HG03039 (cell line): Measurements from ENCODE around the gene GLRA3.
"Not testable (repeated sequence)": the region's sequence is repeated elsewhere in the genome, so short reads cannot be mapped to it uniquely, and the experiment has no call there.

ENCODE experiments used
- ATAC-seq: cut with Tn5 transposase; IDR thresholded peaks from one replicate; pipeline ENCODE4 v1.9.1; 2021; ENCODE audit warnings: mild to moderate bottlenecking, moderate library complexity; ENCODE audit not compliant: unreplicated experiment

The GLRA3 gene

DNA sequence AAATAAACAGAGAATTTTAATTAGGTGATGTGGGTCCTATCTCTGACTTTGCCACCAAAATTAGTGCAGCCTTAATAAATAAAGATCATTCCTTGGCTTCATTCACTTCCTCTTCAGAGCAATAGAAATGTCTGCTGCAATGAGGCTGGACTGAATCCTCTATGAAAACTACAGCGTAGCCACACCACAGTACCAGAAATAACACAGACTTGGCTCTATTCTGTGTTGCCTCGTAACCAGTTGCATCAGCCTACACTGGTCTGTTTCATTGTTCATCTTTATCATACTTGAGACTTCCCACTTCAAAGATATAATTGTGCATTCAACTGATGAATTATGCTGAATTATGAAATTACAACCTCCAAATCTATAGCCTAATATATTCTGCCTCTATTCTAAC is 15.8 kb downstream of the GLRA3 start:
- no peak for ATAC-seq

DNA sequence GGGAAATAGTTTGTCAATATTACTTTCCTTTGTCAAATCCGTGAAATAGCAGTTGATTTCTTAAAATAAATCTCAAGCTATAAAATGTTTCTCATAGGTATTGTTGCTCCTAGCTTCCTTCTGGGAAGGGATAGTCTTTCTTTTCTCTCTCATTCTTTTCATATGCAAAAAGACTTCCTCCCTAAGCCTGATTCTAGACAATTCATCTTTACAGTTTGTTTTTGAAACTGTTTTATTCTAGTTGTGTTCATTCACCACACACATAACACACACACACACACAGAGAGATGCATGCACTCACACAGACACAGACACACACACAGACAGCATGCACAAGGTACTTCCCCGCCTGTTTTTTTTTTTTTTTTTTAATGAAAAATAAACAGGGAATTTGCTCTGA is 18.2 kb downstream of the GLRA3 start:
- no peak for ATAC-seq

DNA sequence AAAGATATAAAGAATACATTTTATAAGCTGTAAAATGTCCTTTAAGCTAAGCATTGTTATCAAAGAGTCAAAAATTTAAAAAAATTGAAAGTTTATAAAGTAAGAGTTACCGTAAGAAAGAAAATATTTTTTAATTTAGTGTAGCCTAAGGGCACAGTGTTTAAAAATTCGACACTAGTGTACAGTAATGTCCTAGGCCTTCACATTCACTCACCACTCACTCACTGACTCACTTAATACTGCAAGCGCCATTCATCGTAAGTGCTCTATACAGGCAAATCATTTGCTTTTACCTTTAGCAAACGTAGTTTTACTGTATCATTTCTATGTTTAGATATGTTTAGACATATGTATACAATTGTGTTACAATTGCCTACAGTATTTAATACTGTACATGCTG is 20.2 kb downstream of the GLRA3 start:
- ATAC-seq, result no peak

DNA sequence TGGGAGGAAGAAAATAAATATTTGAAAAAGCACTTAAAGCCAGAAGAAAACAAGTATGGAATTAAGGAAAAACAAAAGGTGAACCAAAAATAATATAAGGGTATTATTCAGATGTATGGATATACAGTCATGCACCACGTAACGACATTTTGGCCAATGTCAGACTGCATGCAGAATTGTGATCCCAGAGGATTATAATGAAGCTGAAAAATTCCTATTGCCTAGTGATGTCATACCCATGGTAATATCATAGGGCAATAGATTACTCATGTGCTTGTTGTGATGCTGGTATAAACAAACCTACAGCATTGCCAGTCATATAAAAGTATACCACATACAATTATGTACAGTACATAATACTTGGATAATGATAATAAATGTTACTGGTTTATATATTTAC is 20.9 kb downstream of the GLRA3 start:
- ATAC-seq, result no peak

DNA sequence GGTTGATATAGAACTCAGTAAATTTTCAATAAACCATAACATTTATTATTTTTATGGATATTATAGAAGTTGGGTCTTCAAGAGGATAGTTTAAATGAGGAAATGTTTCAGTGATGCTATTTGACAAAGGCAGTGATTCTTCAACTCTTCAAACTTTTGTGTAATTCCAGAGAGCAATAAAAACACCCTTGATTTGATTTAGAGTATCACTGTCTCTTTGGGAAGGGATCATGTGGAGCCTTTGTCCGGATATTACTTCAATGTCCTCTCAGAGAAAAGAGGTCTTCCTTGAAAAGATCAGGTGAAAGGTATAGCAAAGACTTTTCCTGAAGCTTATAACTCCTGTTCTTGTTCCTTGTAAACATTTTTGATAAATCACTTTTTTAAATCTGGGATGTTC is 23.3 kb downstream of the GLRA3 start:
- ATAC-seq, result no peak

DNA sequence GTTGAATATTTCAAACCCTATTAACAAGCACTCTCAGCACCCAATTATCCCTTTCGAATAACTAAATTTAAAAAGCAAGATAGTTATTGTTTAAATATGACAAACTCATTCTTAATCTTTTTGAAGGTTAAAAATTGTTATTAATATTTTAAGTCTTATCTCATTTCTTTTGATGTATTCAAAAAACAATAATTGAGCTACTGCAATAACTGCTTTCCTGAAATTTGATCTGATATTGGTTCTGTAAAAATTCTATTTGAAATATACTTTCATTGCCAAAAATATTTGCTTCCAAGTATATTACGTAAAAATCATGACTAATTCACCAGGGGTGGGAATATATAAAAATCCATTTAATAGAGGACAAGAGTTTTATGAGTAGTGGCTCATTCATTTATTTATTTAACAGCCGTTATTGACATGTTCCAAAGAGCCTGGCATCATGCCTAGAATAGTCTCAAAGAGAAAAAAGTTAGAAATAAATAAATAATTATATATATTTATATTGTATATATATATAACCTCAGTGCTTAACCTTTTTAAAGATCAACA is 34.4 kb downstream of the GLRA3 start:
- no peak for ATAC-seq

DNA sequence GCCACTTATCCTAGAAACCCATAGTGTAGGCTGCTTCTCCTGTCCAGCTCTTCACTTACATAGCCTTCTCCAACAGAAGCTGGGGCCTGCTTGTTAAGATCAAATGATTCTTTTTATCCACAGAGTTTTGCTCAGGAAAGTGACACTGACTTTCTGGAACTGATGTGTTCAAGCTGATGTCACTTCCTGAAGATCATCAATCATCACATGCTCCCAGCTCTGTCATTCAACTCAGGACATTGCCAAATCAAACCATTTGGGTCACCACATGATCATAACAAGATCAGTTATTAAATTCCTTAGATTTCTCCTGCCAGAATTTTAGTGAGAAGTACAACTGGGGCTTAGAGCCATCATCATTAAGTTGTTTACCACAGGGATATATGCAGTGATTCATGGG is 39.4 kb downstream of the GLRA3 start:
- ATAC-seq, result no peak

DNA sequence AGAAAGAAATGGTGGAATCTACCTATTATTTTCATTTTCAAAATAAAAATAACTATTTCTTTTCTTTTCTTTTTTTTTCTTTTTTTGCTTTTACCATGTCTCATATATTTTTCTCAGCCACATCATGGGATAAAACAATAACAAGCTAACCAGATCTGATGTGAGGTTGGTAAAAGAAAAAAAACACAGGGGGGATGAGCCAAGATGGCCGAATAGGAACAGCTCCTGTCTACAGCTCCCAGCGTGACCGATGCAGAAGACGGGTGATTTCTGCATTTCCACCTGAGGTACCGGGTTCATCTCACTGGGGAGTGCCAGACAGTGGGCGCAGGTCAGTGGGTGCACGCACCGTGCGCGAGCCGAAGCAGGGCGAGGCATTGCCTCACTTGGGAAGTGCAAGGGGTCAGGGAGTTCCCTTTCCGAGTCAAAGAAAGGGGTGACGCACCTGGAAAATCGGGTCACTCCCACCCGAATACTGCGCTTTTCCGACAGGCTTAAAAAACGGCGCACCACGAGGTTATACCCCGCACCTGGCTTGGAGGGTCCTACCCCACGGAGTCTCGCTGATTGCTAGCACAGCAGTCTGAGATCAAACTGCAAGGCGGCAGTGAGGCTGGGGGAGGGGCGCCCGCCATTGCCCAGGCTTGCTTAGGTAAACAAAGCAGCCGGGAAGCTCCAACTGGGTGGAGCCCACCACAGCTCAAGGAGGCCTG is 50.6 kb downstream of the GLRA3 start:
- not testable (repeated sequence) for ATAC-seq

DNA sequence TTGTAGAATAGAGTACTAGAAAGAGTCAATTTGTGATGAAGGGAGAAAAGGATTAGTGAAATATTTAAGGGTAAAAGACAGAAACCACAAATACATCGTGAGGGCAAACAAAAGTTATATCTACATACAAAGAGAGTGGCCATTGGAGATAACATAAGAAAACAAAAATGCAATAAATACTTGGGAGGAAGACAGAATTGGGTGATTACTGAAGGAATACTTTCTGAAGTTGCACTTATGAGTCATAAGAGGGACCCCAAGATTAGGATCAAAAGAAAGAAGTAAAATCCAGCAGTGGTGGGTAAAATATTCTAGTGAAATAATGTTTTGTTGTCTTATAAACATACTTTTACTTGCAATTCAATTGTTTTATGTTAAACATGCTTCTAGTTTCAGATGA is 53.7 kb downstream of the GLRA3 start:
- no peak for ATAC-seq

DNA sequence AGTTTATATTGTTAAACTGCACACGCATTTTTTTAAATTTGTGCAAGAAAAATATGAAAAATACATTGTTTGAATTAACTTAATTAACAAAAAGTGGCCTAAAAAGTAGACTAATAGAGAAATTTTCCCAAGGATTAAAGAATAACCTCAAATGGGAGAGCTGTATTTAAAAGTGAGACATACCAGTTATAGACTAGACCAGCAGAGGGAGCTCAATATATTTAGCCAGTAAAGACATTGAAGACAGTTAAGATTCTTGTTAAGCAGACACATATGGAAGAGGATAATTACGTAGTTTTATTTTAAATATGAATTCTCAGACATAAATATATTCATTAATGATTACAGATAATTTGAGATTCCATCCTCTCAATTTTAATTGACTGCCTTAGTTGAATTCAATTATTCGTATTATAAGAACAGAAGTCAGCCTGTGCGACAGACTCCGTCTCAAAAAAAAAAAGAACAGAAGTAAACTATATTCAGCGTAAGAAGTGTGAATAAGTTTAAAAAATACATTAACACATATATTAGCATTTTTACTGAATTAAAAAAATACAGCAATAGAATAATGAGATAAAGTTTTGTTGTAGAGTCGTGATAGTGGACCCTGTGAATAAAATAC is 64.8 kb downstream of the GLRA3 start:
- no peak for ATAC-seq

DNA sequence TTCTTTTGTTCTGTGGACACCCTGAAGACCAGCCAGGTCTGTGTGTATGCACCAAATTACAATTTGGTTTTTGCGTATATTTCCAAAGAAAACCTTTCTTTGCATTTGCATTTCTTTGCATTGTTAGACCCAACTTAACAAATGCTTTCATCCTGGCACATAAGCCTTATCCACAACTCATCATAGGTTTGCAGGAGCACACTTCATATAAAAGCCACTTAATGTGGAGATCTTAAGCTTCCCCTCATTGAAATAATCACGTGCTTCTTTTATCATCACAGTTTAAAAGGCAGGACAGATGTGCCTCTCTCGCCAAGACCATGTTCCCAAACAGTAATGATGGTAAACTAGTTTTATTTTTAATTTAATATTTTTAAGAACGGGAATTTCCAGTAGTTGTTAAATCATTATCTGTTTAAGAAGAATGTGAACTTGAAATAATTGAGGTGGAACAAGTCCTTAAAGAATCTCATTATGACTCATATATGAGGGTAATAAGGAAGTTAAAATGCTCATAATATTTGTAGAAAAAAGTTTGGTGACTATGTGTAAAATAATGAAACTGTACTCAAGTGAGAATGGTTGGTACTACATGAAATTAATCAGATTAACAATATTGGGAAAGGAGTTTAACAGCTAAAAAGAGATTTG is 65.5 kb downstream of the GLRA3 start:
- no peak for ATAC-seq

DNA sequence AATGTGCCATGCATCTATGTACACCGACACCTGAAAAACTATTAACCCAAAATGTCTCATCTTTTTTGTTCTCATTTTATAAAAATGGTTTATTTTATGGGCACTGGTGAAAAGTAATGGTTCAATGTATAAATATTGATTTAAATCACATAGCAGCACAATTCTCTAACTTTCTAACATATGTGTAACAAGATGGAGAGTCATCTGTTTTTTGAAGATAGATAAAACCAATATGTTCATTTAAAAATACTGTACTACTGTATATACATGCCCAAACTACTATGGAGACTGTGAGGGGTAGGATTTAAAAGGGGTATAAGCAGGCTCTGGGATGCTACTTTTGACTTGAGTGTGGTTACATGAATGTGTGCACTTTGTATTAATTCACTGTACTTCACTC is 67.6 kb downstream of the GLRA3 start:
- ATAC-seq, result no peak

DNA sequence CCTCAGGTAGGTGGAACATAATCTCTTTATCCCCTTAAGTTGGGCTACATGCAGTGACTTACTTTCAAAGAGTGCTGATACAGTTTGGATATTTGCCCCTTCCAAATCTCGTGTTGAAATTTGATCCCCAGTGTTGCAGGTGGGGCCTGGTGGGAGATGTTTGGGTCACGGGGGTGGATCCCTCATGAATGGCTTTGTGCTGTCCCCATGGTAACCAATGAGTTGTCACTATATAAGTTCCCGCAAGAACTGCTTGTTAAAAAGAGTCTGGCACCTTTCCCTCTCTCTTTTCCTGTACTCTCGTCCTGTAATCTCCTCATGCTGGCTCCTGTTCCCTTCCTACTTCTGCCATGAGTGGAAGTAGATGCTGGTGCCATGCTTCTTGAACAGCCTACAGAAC is 71.3 kb downstream of the GLRA3 start:
- no peak for ATAC-seq

DNA sequence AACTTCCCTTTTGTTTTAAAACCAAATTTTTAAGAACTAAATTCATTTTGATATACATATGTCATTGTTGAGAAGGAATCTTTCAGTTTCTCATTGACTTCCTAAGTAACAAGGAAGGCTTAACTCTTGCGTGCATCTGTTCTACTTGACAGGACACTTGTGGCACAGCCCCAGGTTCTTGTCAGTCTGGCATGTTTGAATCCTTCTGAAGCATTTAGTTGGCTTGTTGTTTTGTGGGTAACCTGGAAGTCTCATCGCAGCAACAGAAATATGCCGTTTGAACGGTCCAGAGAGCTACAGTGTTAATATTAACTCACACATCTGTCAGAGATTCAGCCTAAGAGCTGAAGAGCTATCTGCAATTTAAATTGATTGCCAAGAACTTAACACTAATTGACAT is 76.0 kb downstream of the GLRA3 start:
- no peak for ATAC-seq

DNA sequence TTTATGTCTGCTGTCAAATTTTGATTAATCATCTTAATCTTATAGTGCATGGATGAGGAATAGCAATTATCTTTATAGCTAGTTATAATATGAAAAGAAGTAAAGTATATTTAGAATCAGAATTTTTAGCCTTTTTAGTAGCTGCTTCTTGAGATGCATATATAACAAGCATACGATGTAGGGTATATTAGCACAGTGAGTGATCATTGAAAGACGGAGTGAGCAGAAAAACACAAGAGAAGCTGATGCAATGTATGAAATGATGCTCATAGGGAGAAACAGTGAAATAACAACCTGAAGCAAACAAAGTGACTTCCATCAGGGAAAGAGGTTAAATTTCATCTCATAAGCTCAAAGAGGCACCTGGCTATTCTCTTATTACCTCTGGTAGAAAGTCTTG is 77.0 kb downstream of the GLRA3 start:
- ATAC-seq, result no peak

DNA sequence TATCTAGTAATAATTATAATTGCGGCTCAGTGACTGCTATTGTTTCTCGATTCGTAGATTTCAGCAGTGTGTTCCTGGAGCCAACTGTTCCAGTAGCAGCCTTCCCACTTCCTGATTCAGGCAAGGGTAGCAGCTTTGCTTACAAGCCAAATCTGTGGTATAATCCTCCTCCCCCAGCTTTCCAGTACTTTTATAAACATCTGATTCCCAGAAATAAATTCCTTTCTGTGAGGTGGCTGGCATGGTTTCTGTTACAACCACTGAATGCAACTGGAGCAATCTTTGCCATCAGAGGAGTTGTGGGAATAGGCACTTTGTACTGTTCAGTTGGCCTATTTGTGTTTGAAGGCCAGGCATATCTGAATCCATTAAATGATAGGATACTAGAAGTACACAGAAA is 80.0 kb downstream of the GLRA3 start:
- ATAC-seq, result no peak

DNA sequence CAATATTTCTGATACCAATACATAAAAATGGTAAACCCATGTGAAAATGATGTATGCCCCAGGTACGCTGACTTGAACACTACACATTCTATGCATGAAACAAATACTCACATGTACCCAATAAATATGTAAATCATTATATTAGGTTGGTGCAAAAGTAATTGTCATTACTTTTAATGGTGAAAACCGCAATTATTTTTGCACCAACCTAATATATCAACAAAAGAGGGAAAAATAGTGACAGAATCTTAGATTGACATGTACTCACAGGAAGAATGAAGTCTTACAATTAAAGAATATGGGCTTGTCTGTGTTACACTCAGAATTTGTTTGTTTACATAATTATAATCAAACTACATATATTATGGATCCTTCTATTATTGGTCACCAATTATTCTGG is 82.3 kb downstream of the GLRA3 start:
- ATAC-seq, result no peak

DNA sequence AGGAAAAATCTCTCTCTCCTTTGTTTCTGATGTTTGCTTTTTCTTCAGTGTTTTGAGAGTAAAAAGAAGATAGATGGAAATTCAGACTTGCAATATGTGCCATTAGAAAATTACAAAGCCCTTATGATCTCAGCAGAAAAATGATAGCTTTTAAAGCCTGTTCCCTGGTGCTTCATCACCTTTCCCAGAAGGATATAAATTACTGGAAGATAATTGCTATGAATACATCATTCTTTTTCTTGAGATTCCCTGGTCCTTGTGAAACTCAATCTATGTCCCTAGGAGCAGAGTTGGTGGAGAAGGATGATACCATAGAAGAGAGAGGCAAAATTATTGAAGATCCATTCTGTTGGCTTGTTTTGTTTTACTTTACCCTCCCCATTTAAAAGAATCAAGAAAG is 86.5 kb downstream of the GLRA3 start:
- ATAC-seq, result no peak

DNA sequence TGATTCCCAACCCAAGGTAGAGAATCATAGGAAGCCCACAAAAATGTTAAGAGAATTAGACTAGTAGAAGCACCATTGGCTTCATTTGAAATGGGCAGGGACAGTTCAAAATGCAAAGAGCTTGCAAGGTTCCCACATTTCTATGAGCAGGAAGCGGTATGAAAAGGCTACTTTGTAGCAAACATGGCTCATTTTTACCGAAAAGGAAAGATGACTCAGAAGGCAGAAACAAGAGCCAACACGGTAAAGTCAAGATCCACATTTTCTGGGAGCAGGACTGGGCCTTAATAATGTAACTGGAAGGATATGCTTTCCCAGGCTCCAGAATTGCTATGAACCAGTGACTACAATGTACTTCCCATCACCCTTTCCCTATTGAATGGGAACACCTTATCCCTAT is 89.5 kb downstream of the GLRA3 start:
- no peak for ATAC-seq

DNA sequence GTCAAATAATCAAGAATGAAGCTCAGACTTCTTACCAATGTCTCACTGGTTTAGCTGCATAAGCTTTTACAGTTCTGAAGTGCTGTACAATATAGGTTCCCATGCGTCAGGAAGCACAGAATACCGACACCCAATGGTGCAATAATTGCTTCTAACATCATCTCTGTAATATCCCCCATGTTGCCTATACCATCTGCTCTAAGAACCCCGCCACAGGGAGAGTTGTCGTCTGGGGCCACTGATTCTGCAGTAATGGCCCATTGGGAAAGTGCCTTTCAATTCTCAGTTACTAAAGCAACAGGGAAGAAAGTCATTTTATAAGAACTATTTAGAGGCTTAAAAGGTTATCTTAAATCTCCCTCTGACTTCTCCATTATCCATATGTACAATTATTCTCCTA is 94.9 kb downstream of the GLRA3 start:
- no peak for ATAC-seq

DNA sequence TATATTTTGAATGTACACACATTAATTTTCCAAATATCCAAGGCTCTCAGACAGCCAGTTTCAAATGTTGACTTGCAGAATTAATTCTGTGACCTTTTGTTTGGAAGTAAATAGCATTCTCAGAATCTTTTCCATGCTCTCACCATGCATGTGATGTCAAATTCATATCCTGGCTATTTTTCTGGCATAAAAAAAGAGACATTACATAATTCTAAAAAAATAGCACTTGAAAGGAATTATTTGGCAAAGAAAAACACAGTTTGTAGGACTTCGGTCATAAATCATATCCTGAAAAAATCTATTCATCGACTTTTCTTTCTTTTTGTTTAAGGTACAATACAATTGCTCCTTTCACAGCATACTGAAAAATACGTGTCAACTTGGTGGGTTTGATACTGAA is 111.2 kb downstream of the GLRA3 start:
- no peak for ATAC-seq
